ENCODE measurements around the gene SRP19. TPM values are rescaled to one million over a fixed set of nuclear protein-coding genes. Genes with fewer than 3 reads are reported as not detected.
A peak's percentile ranks its signal among the peaks of the same experiment; 100 is the strongest.

SRP19 gene
- total RNA-seq, result 50.6 and 55.3 TPM in 2 replicates
- long read RNA-seq, transcript SRP19-206 (5 exons, 2,841 nt), result major isoform, 58 of 82 reads
- long read RNA-seq, partial matches to known transcripts, result 2 of 82 reads
- long read RNA-seq, other reads (novel, unspliced or antisense), result 12 of 82 reads

GRCh38 chr5:112860929-112861637 is at the start of gene SRP19:
SRP19 (plus strand) TSS chr5:112861287; CDS start chr5:112861377, 90 bp downstream.
- H3K4me3 Mint-ChIP-seq (ENCODE audit: unreplicated experiment), result peak within 1 kb of the TSS; percentile 96
- H3K4me1 Mint-ChIP-seq (ENCODE audit: unreplicated experiment), result peaks cover 28% of the 10 kb centered on the region
- peaks cover 21% of the 10 kb centered on the region for H3K27me3 Mint-ChIP-seq (ENCODE audit: unreplicated experiment)
- no peaks in the 10 kb centered on the region for H3K9me3 Mint-ChIP-seq (ENCODE audit: unreplicated experiment)
- DNase-seq (ENCODE audit: extremely low spot score, unreplicated experiment), result peak; percentile 96
- H3K36me3 Mint-ChIP-seq (ENCODE audit: unreplicated experiment), result peaks cover 12% of the 10 kb centered on the region
- TF ChIP-seq CTCF (IDR thresholded peaks at IDR 0.05), result no peak
- H3K27ac Mint-ChIP-seq (ENCODE audit: unreplicated experiment), result peak within 1 kb of the TSS; percentile 96

GRCh38 chr5:112812549-112812948 is 48.5 kb upstream of the SRP19 start:
- no peak for DNase-seq (ENCODE audit: extremely low spot score, unreplicated experiment)
- peaks cover 36% of the 10 kb centered on the region for H3K36me3 Mint-ChIP-seq (ENCODE audit: unreplicated experiment)
- no peak overlapping the region for H3K27ac Mint-ChIP-seq (ENCODE audit: unreplicated experiment)
- H3K4me1 Mint-ChIP-seq (ENCODE audit: unreplicated experiment), result no peaks in the 10 kb centered on the region
- no peak overlapping the region for H3K4me3 Mint-ChIP-seq (ENCODE audit: unreplicated experiment)
- no peaks in the 10 kb centered on the region for H3K27me3 Mint-ChIP-seq (ENCODE audit: unreplicated experiment)
- H3K9me3 Mint-ChIP-seq (ENCODE audit: unreplicated experiment), result no peaks in the 10 kb centered on the region
- TF ChIP-seq CTCF (IDR thresholded peaks at IDR 0.05), result no peak

GRCh38 chr5:112820246-112820645 is 40.8 kb upstream of the SRP19 start:
- Mint-ChIP-seq H3K27ac (ENCODE audit: unreplicated experiment) (no peak overlapping the region), H3K36me3 (ENCODE audit: unreplicated experiment) (peaks cover 37% of the 10 kb centered on the region), H3K27me3 (ENCODE audit: unreplicated experiment) (no peaks in the 10 kb centered on the region), H3K9me3 (ENCODE audit: unreplicated experiment) (no peaks in the 10 kb centered on the region), H3K4me1 (ENCODE audit: unreplicated experiment) (no peaks in the 10 kb centered on the region), H3K4me3 (ENCODE audit: unreplicated experiment) (no peak overlapping the region)
- no peak for DNase-seq (ENCODE audit: extremely low spot score, unreplicated experiment)
- no peak for TF ChIP-seq CTCF (IDR thresholded peaks at IDR 0.05)

GRCh38 chr5:112822456-112822855 is 38.6 kb upstream of the SRP19 start:
- H3K27ac Mint-ChIP-seq (ENCODE audit: unreplicated experiment), result no peak overlapping the region
- DNase-seq (ENCODE audit: extremely low spot score, unreplicated experiment), result no peak
- TF ChIP-seq CTCF (IDR thresholded peaks at IDR 0.05), result no peak
- H3K27me3 Mint-ChIP-seq (ENCODE audit: unreplicated experiment), result no peaks in the 10 kb centered on the region
- no peaks in the 10 kb centered on the region for H3K9me3 Mint-ChIP-seq (ENCODE audit: unreplicated experiment)
- H3K4me3 Mint-ChIP-seq (ENCODE audit: unreplicated experiment), result no peak overlapping the region
- H3K4me1 Mint-ChIP-seq (ENCODE audit: unreplicated experiment), result no peaks in the 10 kb centered on the region
- H3K36me3 Mint-ChIP-seq (ENCODE audit: unreplicated experiment), result peaks cover 38% of the 10 kb centered on the region

GRCh38 chr5:112823181-112823580 is 37.9 kb upstream of the SRP19 start:
- H3K36me3 Mint-ChIP-seq (ENCODE audit: unreplicated experiment), result peaks cover 38% of the 10 kb centered on the region
- H3K4me1 Mint-ChIP-seq (ENCODE audit: unreplicated experiment), result no peaks in the 10 kb centered on the region
- TF ChIP-seq CTCF (IDR thresholded peaks at IDR 0.05), result no peak
- H3K4me3 Mint-ChIP-seq (ENCODE audit: unreplicated experiment), result no peak overlapping the region
- no peaks in the 10 kb centered on the region for H3K27me3 Mint-ChIP-seq (ENCODE audit: unreplicated experiment)
- H3K27ac Mint-ChIP-seq (ENCODE audit: unreplicated experiment), result no peak overlapping the region
- H3K9me3 Mint-ChIP-seq (ENCODE audit: unreplicated experiment), result no peaks in the 10 kb centered on the region
- no peak for DNase-seq (ENCODE audit: extremely low spot score, unreplicated experiment)

Data from osteocyte (in vitro differentiated cells).